Fibroblast of the conjunctiva (primary cell): ENCODE data around the gene RCN2.

ENCODE experiments used
- DNase-seq: peaks from one replicate; pipeline ENCODE4 v3.0.0-alpha.2; 2010; ENCODE audit warnings: low read depth

RCN2 gene

DNA sequence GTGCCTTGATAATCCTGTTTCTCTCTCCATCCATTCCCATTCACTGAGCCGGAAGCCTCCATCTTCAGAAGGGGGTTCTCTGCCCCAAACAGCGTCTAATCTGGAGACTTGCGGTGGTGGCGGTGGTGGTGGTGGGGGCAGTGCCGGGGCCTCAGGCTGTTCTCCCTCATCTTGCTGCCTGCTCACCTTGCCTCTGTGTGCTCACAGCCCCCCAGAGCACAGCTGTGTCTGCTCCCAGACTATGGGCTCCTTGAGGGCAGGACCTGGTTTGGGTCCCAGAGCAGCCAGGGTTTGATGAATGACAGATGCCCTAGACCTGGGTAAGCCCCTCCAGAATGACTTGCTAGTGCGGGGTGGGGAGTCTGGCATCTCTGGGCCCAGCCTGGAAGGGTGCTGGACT is 62.9 kb downstream of the RCN2 start:
- no peak for DNase-seq

- DNase-seq = no peak
Measured at GRCh38 chr15:76994971-76995945, 63.7 kb downstream of the RCN2 start, which contains the start of gene PSTPIP1. TSS of gene PSTPIP1 (plus strand) at chr15:76995126. CDS start at chr15:76995574, 448 bp downstream.

DNA sequence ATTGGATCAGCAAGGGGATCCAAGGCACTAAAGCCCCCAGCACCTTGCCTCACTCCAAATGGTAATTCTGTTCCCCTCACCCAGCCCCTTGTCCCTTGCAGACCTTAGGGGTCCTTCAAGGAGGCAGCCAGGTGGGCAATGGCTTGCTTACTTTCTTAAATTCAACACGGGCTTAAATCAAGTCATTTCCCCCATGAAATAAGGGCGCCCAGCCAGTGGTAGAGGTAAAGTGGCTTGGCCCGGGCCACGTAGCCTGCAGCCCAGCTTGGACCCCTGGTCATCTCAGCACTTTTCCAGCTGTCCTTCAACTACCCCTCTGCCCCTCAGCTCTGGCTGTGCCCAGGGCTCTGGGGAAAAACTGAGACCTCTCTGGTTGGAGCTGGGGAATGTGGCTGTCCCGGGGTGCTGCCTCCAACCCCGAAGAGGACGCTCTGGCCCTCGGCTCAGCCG is 64.6 kb downstream of the RCN2 start:
- DNase-seq = no peak

- no peak for DNase-seq
Measured at GRCh38 chr15:76996526-76997401, 65.2 kb downstream of the RCN2 start.

DNA sequence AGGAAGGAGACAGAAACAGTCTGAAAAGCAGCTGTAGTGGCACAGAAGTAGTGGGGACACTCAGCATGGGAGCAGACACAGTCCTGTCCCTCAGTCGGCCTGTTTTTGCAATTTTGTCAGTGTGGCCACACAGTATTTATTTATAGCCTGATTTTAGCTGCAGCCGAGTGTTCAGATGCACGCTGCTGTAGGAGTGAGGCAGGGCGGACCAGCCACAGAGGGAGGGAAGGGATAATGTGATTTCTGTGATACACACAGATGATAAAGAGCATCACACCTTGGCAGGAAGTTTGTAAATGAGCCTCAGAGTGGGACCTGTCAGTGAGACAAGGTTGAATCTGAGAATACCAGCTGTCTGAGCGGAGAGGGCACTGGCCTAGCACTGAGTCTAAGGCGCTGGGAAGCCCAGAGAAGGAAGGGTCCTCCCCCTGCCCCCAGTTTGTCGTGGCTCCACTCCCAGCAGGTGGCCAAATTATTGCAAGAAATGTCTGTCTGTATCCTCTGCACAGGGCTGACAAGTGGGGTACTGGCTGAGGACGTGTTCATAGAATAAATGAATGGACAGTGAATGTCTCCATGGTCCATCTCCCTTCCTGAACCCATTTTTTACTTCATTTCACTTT is 67.2 kb downstream of the RCN2 start:
- DNase-seq = no peak

- DNase-seq = no peak
Measured at GRCh38 chr15:76999996-77000395, 68.4 kb downstream of the RCN2 start.

DNA sequence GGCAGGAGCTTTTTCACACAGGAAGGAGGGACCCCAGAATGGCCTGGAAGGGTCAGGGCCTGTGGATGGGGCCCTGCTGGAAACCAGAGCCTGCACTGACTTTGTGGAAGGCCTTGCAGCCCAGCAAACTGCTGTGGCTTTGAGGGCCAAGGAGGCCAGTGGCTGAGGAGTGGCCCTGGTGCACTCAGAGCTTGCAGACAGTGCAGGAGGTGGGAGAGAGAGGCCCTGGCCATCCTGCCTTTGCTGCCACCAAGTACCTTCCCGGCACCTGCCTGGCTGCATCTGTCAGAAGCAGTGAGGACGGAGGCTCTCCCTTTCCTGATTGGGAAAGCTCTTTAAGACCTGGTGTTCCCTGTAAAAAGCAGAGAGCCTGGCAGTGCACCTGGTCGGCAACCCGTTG is 69.8 kb downstream of the RCN2 start:
- DNase-seq = no peak

GRCh38 chr15:77001966-77002365 is 70.4 kb downstream of the RCN2 start:
- no peak for DNase-seq

GRCh38 chr15:77002436-77002835 is 70.9 kb downstream of the RCN2 start:
- no peak for DNase-seq

GRCh38 chr15:77002954-77003912 is 71.7 kb downstream of the RCN2 start:
- no peak for DNase-seq
